Measurements from ENCODE around the gene CDK13.

Gene CDK13

DNA sequence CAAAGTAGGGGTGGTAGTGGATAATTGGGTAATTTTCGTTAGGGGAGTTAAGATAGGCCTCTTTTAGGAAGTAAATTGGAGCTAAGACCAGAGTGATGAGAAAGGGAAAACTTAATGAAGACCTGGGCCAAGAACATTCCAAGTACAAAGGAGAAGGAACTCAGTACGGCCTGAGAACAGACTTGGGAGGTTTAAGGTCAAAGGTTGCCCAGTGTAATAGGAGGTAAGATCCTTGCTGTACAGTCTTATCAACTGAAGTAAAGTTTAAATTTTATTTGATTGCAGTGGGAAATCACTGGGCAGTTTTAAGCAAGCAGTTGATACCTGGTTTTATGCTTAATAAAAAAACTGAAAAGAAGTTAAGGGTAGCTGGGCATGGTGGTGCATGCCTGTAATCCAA is 108.0 kb downstream of the CDK13 start:
- TF ChIP-seq, protein P1, sequence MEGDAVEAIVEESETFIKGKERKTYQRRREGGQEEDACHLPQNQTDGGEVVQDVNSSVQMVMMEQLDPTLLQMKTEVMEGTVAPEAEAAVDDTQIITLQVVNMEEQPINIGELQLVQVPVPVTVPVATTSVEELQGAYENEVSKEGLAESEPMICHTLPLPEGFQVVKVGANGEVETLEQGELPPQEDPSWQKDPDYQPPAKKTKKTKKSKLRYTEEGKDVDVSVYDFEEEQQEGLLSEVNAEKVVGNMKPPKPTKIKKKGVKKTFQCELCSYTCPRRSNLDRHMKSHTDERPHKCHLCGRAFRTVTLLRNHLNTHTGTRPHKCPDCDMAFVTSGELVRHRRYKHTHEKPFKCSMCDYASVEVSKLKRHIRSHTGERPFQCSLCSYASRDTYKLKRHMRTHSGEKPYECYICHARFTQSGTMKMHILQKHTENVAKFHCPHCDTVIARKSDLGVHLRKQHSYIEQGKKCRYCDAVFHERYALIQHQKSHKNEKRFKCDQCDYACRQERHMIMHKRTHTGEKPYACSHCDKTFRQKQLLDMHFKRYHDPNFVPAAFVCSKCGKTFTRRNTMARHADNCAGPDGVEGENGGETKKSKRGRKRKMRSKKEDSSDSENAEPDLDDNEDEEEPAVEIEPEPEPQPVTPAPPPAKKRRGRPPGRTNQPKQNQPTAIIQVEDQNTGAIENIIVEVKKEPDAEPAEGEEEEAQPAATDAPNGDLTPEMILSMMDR (conservative IDR thresholded peaks at IDR 0.05; ENCODE audit: low read depth, low read length), result no peak
- DNase-seq (ENCODE audit: low read depth), result no peak
- H3K4me3 ChIP-seq (ENCODE audit: low read depth, low read length), result no peak overlapping the region

DNA sequence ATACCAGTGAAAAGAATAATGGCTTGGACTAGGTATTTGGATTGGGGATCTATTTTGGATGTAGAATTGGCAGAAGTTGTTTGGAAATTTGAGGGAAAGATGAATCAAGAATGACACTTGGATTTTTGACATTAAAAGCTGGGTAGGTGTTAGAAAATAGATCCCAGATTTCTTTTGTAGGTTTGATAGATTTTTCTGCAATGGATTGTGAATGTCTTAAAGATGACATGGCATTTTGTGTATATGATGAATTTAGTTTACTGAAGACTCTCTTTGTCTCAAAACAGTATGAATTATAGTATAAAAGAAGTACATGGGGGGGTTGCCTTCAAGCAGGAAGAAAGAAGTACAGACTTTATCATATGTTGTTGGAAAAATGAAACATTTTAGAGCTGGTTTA is 108.6 kb downstream of the CDK13 start:
- no peak overlapping the region for H3K4me3 ChIP-seq (ENCODE audit: low read depth, low read length)
- DNase-seq (ENCODE audit: low read depth), result peak; percentile 16
- TF ChIP-seq, protein P1 (conservative IDR thresholded peaks at IDR 0.05; ENCODE audit: low read depth, low read length), result no peak

DNA sequence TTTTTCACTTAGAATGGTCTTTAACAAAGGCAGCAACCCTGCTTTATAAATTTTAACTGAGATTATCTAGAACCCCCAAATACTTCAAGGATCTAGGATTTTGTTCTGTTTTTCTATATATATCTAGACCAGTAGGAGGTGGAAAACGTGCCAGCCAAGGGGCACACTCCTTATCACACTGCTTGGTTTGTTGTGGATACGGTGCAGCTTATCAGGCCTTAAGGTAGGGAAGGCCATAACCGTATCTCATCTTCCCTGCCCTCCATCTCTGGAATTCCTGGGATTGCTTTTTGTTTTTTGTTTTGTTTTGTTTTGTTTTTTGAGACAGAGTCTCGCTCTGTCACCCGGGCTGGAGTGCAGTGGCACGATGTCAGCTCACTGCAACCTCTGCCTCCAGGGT is 109.0 kb downstream of the CDK13 start:
- TF ChIP-seq, protein P1 (conservative IDR thresholded peaks at IDR 0.05; ENCODE audit: low read depth, low read length), result no peak
- DNase-seq (ENCODE audit: low read depth), result no peak

DNA sequence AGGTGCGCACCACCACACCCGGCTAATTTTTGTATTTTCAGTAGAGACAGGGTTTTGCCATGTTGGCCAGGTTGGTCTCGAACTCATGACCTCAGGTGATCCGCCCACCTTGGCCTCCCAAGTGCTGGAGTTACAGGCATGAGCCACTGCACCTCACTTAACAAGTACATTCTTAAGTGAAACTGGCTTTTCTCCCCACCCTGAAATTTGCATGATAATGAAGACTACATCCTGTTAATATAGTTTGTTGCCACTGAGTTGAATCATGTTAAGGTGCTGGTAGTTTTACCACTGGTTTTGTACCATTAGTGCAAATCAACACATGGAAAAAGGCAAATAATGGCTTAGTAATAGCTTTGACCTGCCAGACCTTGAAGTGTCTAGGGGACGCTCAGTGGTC is 122.2 kb downstream of the CDK13 start:
- H3K4me3 ChIP-seq (ENCODE audit: low read depth, low read length), result no peak overlapping the region
- TF ChIP-seq, protein P1 (conservative IDR thresholded peaks at IDR 0.05; ENCODE audit: low read depth, low read length), result no peak
- DNase-seq (ENCODE audit: low read depth), result no peak

More for the DNA sequence above, 109.0 kb downstream of the CDK13 start:
- H3K4me3 ChIP-seq (ENCODE audit: low read depth, low read length), result no peak overlapping the region

DNA sequence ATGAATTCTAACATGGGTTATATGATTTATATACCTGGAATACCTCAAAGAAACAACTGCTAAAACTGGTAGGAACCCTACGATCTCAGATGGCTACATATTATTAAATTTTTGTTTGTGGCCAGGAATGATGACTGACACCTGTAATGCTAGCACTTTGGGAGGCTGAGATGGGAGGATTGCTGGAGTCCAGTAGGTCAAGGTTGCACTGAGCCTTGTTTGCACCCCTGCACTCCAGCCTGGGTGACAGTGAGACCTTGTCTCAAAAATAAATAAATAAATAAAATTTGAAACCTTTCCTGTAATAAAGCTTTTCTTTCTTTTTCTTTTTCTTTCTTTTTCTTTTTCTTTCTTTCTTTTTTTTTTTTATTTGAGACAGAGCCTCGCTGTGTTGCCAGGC is 123.2 kb downstream of the CDK13 start:
- TF ChIP-seq, protein P1 (conservative IDR thresholded peaks at IDR 0.05; ENCODE audit: low read depth, low read length), result no peak
- DNase-seq (ENCODE audit: low read depth), result no peak

DNA sequence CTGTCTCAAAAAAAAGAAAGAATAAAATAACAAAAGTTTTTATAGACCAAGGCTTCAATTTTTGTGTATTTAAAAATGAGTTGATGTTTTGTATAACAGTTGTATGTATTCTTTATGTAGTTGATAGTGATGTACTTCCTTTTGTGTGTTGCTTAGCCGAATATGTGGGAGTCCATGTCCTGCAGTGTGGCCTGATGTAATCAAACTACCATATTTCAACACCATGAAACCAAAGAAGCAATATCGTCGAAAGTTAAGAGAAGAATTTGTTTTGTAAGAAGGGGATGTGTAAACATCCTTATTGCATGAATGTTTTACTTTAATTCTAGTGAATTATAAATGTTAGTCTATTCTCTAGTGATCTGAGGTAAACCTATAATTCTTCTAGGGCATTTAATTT is 127.8 kb downstream of the CDK13 start:
- H3K4me3 ChIP-seq (ENCODE audit: low read depth, low read length), result no peak overlapping the region
- TF ChIP-seq, protein P1 (conservative IDR thresholded peaks at IDR 0.05; ENCODE audit: low read depth, low read length), result no peak
- peak; percentile 82 for DNase-seq (ENCODE audit: low read depth)

More for the DNA sequence above, 123.2 kb downstream of the CDK13 start:
- no peak overlapping the region for H3K4me3 ChIP-seq (ENCODE audit: low read depth, low read length)

DNA sequence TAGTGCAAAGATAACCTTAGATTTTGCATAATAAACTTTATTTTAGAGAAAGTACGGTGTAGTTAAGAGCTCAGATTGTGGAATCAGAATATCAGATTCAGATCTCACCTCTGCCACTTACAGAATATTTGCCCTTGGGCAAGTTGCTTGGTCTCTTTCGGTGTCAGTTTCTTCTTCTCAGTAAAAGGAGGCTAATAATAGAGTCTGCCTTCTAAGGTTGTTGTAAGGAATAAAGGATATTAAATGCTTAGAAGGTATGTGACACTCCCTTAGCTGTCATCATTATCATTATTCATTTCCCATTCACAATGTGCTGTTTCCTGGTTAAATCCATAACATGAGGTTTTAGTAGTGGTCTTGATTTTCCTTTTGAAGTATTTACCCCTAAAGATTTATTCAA is 142.1 kb downstream of the CDK13 start:
- no peak overlapping the region for H3K4me3 ChIP-seq (ENCODE audit: low read depth, low read length)
- TF ChIP-seq, protein P1 (conservative IDR thresholded peaks at IDR 0.05; ENCODE audit: low read depth, low read length), result no peak
- no peak for DNase-seq (ENCODE audit: low read depth)
